K562 (cell line): Measurements from ENCODE around the gene FGD6. TPM values are rescaled to one million over a fixed set of nuclear protein-coding genes. Genes with fewer than 3 reads are reported as not detected.

ENCODE experiments used
- ATAC-seq: fragments of 200-7000 bp; cut with Tn5 transposase; 3 replicates; pipeline ENCODE4 v1.9.1; 2020; ENCODE audit warnings: moderate library complexity
- BruUV-seq: library from RNA; stranded (reverse); fragments of 400-500 nt; replicated peaks from 2 replicates; lab custom pipeline; 2021; lab: Mats Ljungman, UMichigan
- CTCF ChIA-PET: fragments of 300-600 bp; formaldehyde crosslinking; extraction: SDS; loops from one replicate; lab custom pipeline; 2021; ENCODE audit warnings: low intra/inter-chr PET ratio; lab: Yijun Ruan, JAX
- POLR2A ChIA-PET: fragments of 300-600, 350-650 bp; sonication (Branson Sonifier 250); formaldehyde crosslinking; extraction: SDS; loops from one replicate; lab custom pipeline; 2021; ENCODE audit warnings: antibody characterized with exemption, inconsistent platforms; lab: Yijun Ruan, JAX
- DNase-seq, 4 experiments: peaks; one replicate each; pipeline versions ENCODE4 v3.0.0 to v3.0.0-alpha.2; 2011 to 2018; ENCODE audit warnings: low spot score in 3 of 4, mixed read lengths in 3 of 4; ENCODE audit errors: extremely low read depth in 1 of 4
- FAIRE-seq: peaks from 2 replicates; lab custom pipeline; 2011; peaks lifted over from hg19 to GRCh38; lab: Jason Lieb, UNC
- H2AFZ ChIP-seq: 2 replicates; pipeline ENCODE4 v1.6.0; 2011; ENCODE audit warnings: low read depth, low read length, control low read depth, inconsistent platforms
- H3K27ac ChIP-seq: fragments of 200-600 bp; 3 replicates; pipeline ENCODE4 v1.8.0; 2011; ENCODE audit warnings: low read depth, mild to moderate bottlenecking, control low read depth, inconsistent platforms, low read length, moderate library complexity, mixed read lengths; ENCODE audit errors: extremely low read depth
- H3K27me3 ChIP-seq, 2 experiments: fragments of 300-600 bp in 1 of 2; 2 replicates in 1 of 2; 3 replicates in 1 of 2; pipeline versions ENCODE4 v1.6.0 to v1.8.0; 2011; ENCODE audit warnings: inconsistent platforms in 2 of 2, low read length in 2 of 2, mild to moderate bottlenecking in 1 of 2, mixed read lengths in 1 of 2, moderate library complexity in 1 of 2; ENCODE audit not compliant: control insufficient read depth in 2 of 2, insufficient read depth in 2 of 2
- H3K36me3 ChIP-seq: fragments of 300-600 bp; 3 replicates; pipeline ENCODE4 v1.8.0; 2011; ENCODE audit warnings: mild to moderate bottlenecking, low read length, inconsistent platforms; ENCODE audit not compliant: control insufficient read depth, insufficient read depth
- H3K4me1 ChIP-seq, 2 experiments: fragments of 200-600 bp in 1 of 2; replicated peaks in 1 of 2; 2 replicates in 1 of 2; 3 replicates in 1 of 2; pipeline versions ENCODE4 v1.5.1 to v1.8.0; 2011; ENCODE audit warnings: inconsistent platforms in 2 of 2, low read length in 2 of 2, mild to moderate bottlenecking in 1 of 2, mixed read lengths in 1 of 2, moderate library complexity in 1 of 2; ENCODE audit not compliant: control insufficient read depth in 2 of 2, insufficient read depth in 2 of 2
- H3K4me2 ChIP-seq: 2 replicates; pipeline ENCODE4 v1.6.1; 2011; ENCODE audit warnings: low read length, control low read depth, inconsistent platforms, mixed read lengths; ENCODE audit not compliant: insufficient read depth
- H3K4me3 ChIP-seq: fragments of 200-600 bp; sonication (generic), shearing (Covaris generic); 2 replicates; pipeline ENCODE4 v1.5.1; 2016; ENCODE audit warnings: control low read depth, inconsistent platforms
- H3K79me2 ChIP-seq: fragments of 200-600 bp; 3 replicates; pipeline ENCODE4 v1.8.0; 2011; ENCODE audit warnings: low read length, inconsistent platforms; ENCODE audit not compliant: control insufficient read depth, insufficient read depth
- H3K9ac ChIP-seq, 2 experiments: 2 replicates each; pipeline versions ENCODE4 v1.6.0 to v1.6.1; 2011; ENCODE audit warnings: low read depth in 2 of 2, low read length in 2 of 2, control low read depth in 1 of 2, inconsistent platforms in 1 of 2, mild to moderate bottlenecking in 1 of 2, mixed read lengths in 1 of 2; ENCODE audit not compliant: insufficient read depth in 1 of 2
- H3K9me1 ChIP-seq: one replicate; pipeline ENCODE4 v1.6.0; 2011; ENCODE audit warnings: inconsistent platforms, mild to moderate bottlenecking, low read length, moderate library complexity; ENCODE audit not compliant: control insufficient read depth, insufficient read depth
- H3K9me3 ChIP-seq: replicated peaks from 2 replicates; pipeline ENCODE4 v1.5.1; 2011; ENCODE audit warnings: low read depth, low read length, inconsistent platforms; ENCODE audit not compliant: control insufficient read depth, insufficient read depth
- H4K20me1 ChIP-seq: replicated peaks from 2 replicates; pipeline ENCODE4 v1.6.1; 2011; ENCODE audit warnings: low read length, inconsistent platforms, mixed read lengths; ENCODE audit not compliant: control insufficient read depth, insufficient read depth
- ATF4 ChIP-seq: fragments of 450-650 bp; formaldehyde crosslinking; IDR thresholded peaks from 2 replicates; pipeline ENCODE4 v1.4.0; 2022; ENCODE audit warnings: mild to moderate bottlenecking, moderate library complexity
- CBX8 ChIP-seq: fragments of 200-600 bp; sonication (generic); IDR thresholded peaks from 2 replicates; pipeline ENCODE4 v1.6.1; 2012; ENCODE audit warnings: borderline replicate concordance, mixed run types, low read depth, mild to moderate bottlenecking, moderate library complexity, mixed read lengths, low read length, control low read depth, inconsistent platforms; ENCODE audit not compliant: poor library complexity, severe bottlenecking; ENCODE audit errors: extremely low read depth
- ESRRB ChIP-seq: fragments of 250-450 bp; sonication (Bioruptor Pico); IDR thresholded peaks from 2 replicates; pipeline ENCODE4 v1.5.0; 2020; ENCODE audit warnings: mild to moderate bottlenecking, moderate library complexity, borderline replicate concordance
- ETV1 ChIP-seq: fragments of 450-650 bp; conservative IDR thresholded peaks from 2 replicates; pipeline ENCODE4 v1.6.1; 2016; ENCODE audit warnings: missing genetic modification characterization, control low read depth, low read depth, missing compliant biosample characterization
- NCOA4 ChIP-seq: fragments of 450-650 bp; IDR thresholded peaks from 2 replicates; pipeline ENCODE4 v1.6.1; 2018; ENCODE audit warnings: mild to moderate bottlenecking; ENCODE audit not compliant: partially characterized antibody
- NFXL1 ChIP-seq: fragments of 450-650 bp; formaldehyde crosslinking; IDR thresholded peaks from 2 replicates; pipeline ENCODE4 v1.4.0; 2021; ENCODE audit warnings: mild to moderate bottlenecking
- TEAD4 ChIP-seq, 2 experiments: sonication (generic) in 1 of 2; formaldehyde crosslinking in 1 of 2; IDR thresholded peaks; 2 replicates each; pipeline versions ENCODE4 v1.6.1 to v1.8.0; 2012 to 2022; ENCODE audit warnings: borderline replicate concordance in 1 of 2, inconsistent platforms in 1 of 2, low read length in 1 of 2, mild to moderate bottlenecking in 1 of 2, missing genetic modification reagents in 1 of 2
- ZBTB34 ChIP-seq: fragments of 250-450 bp; sonication (Bioruptor Pico); IDR thresholded peaks from 2 replicates; pipeline ENCODE4 v1.8.0; 2021; ENCODE audit warnings: mild to moderate bottlenecking, moderate library complexity
- ZBTB40 ChIP-seq, 2 experiments: fragments of 450-650 bp in 1 of 2; sonication (generic) in 1 of 2; formaldehyde crosslinking in 1 of 2; IDR thresholded peaks; 2 replicates each; pipeline versions ENCODE4 v1.7.1 to v1.9.0; 2016 to 2022; ENCODE audit warnings: inconsistent platforms in 1 of 2, mild to moderate bottlenecking in 1 of 2, missing genetic modification reagents in 1 of 2
- ZNF347 ChIP-seq: fragments of 450-650 bp; formaldehyde crosslinking; IDR thresholded peaks from 2 replicates; pipeline ENCODE4 v1.4.0; 2020; ENCODE audit warnings: low read depth, mild to moderate bottlenecking, moderate library complexity
- WGBS: fragments of 100-300 bp; shearing (Covaris generic); methylation state at CpG from one replicate; pipeline ENCODE4 v1.1.6; 2016; ENCODE audit warnings: low coverage, mixed read lengths; ENCODE audit not compliant: insufficient coverage; ENCODE audit errors: missing lambda C conversion rate; 5-methylcytosine and 5-hydroxymethylcytosine counted together
- in situ Hi-C: fragments of 300-500 bp; cut with MboI; formaldehyde crosslinking; loops from 4 replicates; pipeline ENCODE4 v1.15.0; 2018; ENCODE audit warnings: inconsistent platforms, mixed read lengths
- intact Hi-C: fragments of 100-400 bp; cut with micrococcal nuclease; formaldehyde crosslinking; loops from 2 replicates; pipeline ENCODE4 v1.14.2; 2022
- polyA plus RNA-seq, 8 experiments: library from polyadenylated mRNA; depleted of rRNA in 4 of 8; stranded (reverse) in 5 of 8; unstranded in 3 of 8; fragments of >200 nt; fragmentation: Nextera tagmentation in 2 of 8; fragmentation: Illumina TruSeq in 1 of 8; extraction: Ambion mirVana in 2 of 8; extraction: Trizol in 1 of 8; gene quantifications; 2 replicates each; pipeline versions ENCODE4 v1.2.1 to v1.2.3, GENCODE V29; 2011 to 2014; ENCODE audit warnings: inconsistent platforms in 1 of 8, missing spikeins in 1 of 8
- total RNA-seq, 7 experiments: library from RNA; depleted of rRNA in 6 of 7; stranded (reverse); fragments of >200 nt in 6 of 7; fragmentation: Illumina TruSeq in 2 of 7; extraction: Trizol in 2 of 7; gene quantifications; 2 replicates each; pipeline versions ENCODE4 v1.2.1 to v1.2.3, GENCODE V29; 2011 to 2021; ENCODE audit warnings: low replicate concordance in 1 of 7

The FGD6 gene
- total and polyA plus RNA-seq, 9 of the 15 experiments (the other 6 are each of a cell fraction or from before 2014, with no cell fraction given), result 1.5 to 11.1 (median 5.8) TPM

- CTCF ChIA-PET, result no interaction called here
- POLR2A ChIA-PET, result no interaction called here
- H3K9ac ChIP-seq, result no peak overlapping the region
- no TSS peak for BruUV-seq
- H3K4me1 ChIP-seq, result no peaks in the 10 kb centered on the region; a peak in 1 of 5 replicates
- intact Hi-C loops, result no loop called here
- ATAC-seq (no peak), FAIRE-seq (no peak), DNase-seq (no peak)
- H3K9me1 ChIP-seq, result no peaks in the 10 kb centered on the region
- H4K20me1 ChIP-seq, result no peaks in the 10 kb centered on the region
- H3K79me2 ChIP-seq, result no peaks in the 10 kb centered on the region
- 14% methylated on average over 1 of the region's 1 CpG for WGBS
- no peak overlapping the region for H3K4me3 ChIP-seq
- H3K27me3 ChIP-seq, result no peaks in the 10 kb centered on the region
- H2AFZ ChIP-seq, result no peak overlapping the region
- no peaks in the 10 kb centered on the region for H3K9me3 ChIP-seq
- H3K36me3 ChIP-seq, result peaks cover 15% of the 10 kb centered on the region
- in situ Hi-C loops, result no loop called here
- H3K4me2 ChIP-seq, result no peak overlapping the region
- H3K27ac ChIP-seq, result no peak overlapping the region
- TF ChIP-seq ESRRB (CRISPR knock-in tag) (no peak), CBX8 (no peak), ZNF347 (CRISPR knock-in tag) (no peak), TEAD4 (IDR thresholded peaks at IDR 0.05; ENCODE audit: low read length) (no peak), TEAD4 (CRISPR knock-in tag; IDR thresholded peaks at IDR 0.05; ENCODE audit: borderline replicate concordance) (no peak), NCOA4 (no peak), ZBTB40 (IDR thresholded peaks at IDR 0.05) (no peak), ZBTB40 (CRISPR knock-in tag; IDR thresholded peaks at IDR 0.05) (no peak), ATF4 (CRISPR knock-in tag) (no peak), ETV1 (tag) (no peak), ZBTB34 (CRISPR knock-in tag) (no peak), NFXL1 (CRISPR knock-in tag) (no peak)
Measured at GRCh38 chr12:95089462-95089861, 127.8 kb downstream of the FGD6 start.
